ENCODE results near the gene JUNB.

The JUNB gene

GRCh38 chr19:12767150-12767549, 24.1 kb upstream of the JUNB start:
- TF ChIP-seq ZFX (IDR thresholded peaks at IDR 0.05; ENCODE audit: borderline replicate concordance) (no peak), CTCF (IDR thresholded peaks at IDR 0.05) (no peak)
- peak overlapping the region; percentile 60; the same call in 1 of the 2 replicates for H3K27ac ChIP-seq

GRCh38 chr19:12767666-12768065, 23.6 kb upstream of the JUNB start:
- no peak for TF ChIP-seq CTCF (IDR thresholded peaks at IDR 0.05)
- no peak overlapping the region for H3K27ac ChIP-seq

GRCh38 chr19:12769689-12770088, 21.6 kb upstream of the JUNB start:
- TF ChIP-seq ZFX (IDR thresholded peaks at IDR 0.05; ENCODE audit: borderline replicate concordance) = no peak
- TF ChIP-seq CTCF (IDR thresholded peaks at IDR 0.05) = no peak

GRCh38 chr19:12770922-12771321, 20.4 kb upstream of the JUNB start:
- TF ChIP-seq ZFX (IDR thresholded peaks at IDR 0.05; ENCODE audit: borderline replicate concordance) (no peak), CTCF (IDR thresholded peaks at IDR 0.05) (no peak)
- no peak overlapping the region for H3K27ac ChIP-seq

More at GRCh38 chr19:12769689-12770088, 21.6 kb upstream of the JUNB start:
- no peak overlapping the region for H3K27ac ChIP-seq

- no peak for TF ChIP-seq ZFX (IDR thresholded peaks at IDR 0.05; ENCODE audit: borderline replicate concordance)
- peak overlapping the region; percentile 95; the same call in 1 of the 2 replicates for H3K27ac ChIP-seq
These were observed 19.0 kb upstream of the JUNB start for GRCh38 chr19:12772323-12772722.

GRCh38 chr19:12773571-12773970, 17.7 kb upstream of the JUNB start:
- TF ChIP-seq CTCF (IDR thresholded peaks at IDR 0.05) = 0 out of 2 replicates have a peak, but pooled peaks have one; percentile 9
- no peak for TF ChIP-seq ZFX (IDR thresholded peaks at IDR 0.05; ENCODE audit: borderline replicate concordance)
- H3K27ac ChIP-seq = peak overlapping the region; percentile 95

GRCh38 chr19:12774588-12775555, 16.4 kb upstream of the JUNB start, which contains the start of gene HOOK2:
Gene HOOK2 (minus strand): TSS chr19:12775552. CDS start chr19:12775449, 103 bp downstream.
- H3K27ac ChIP-seq = peak within 1 kb of the TSS; percentile 95
- TF ChIP-seq CTCF (IDR thresholded peaks at IDR 0.05) (no peak), ZFX (IDR thresholded peaks at IDR 0.05; ENCODE audit: borderline replicate concordance) (no peak)
